HuH-7 (cell line): Measurements from ENCODE around the gene PLXNA1.

Experiments
- DNase-seq: peaks from one replicate; pipeline ENCODE4 v3.0.0; 2011; ENCODE audit warnings: low spot score

Gene PLXNA1

GRCh38 chr3:127002195-127003174 lies 19.6 kb downstream of the PLXNA1 start:
- DNase-seq = no peak

DNA sequence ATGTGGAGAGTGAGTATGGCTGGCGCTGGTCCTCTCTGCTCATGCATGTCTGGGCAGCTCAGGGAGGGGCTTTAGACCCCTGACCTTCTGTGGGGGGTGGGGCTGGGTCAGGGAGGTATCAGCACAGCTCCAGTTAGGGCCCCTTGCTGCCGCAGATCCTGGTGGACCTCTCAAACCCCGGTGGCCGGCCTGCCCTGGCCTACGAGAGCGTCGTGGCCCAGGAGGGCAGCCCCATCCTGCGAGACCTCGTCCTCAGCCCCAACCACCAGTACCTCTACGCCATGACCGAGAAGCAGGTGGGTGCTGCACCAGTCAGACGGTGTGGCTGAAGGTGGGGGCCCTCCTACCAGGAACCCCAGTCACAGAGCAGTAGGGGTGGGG lies 20.2 kb downstream of the PLXNA1 start:
- no peak for DNase-seq

GRCh38 chr3:127003601-127004280 lies 20.8 kb downstream of the PLXNA1 start:
- DNase-seq = no peak

- DNase-seq = no peak
Measured at GRCh38 chr3:127004641-127005397, 21.9 kb downstream of the PLXNA1 start.

DNA sequence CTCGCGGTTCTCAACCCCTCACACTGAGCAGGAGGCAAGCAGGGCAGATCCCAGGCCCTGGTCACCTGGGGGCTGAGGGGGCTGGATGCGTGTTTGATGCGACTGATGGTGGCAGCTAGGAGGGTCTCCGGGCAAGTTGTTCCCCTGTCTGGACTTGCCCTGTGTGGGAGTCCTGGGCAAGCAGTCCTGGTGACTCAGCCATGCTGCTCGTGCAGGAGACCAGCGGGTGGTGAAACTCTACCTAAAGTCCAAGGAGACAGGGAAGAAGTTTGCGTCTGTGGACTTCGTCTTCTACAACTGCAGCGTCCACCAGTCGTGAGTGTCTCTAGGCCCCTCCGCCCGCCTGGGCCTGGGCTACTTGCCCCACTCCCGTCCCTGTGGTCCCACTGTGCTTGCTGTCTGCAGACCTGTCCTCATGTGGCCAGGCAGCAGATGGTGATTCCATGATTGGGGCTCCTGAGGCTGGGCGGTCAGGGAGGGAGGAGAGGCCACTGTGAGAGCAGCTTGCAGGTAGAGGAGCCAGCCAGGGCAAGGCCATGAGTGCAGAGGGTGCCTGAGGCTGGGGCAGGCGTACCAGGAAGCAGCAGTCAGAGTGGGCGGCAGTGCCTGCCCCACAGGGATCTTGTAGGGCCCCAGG lies 23.1 kb downstream of the PLXNA1 start:
- no peak for DNase-seq

DNA sequence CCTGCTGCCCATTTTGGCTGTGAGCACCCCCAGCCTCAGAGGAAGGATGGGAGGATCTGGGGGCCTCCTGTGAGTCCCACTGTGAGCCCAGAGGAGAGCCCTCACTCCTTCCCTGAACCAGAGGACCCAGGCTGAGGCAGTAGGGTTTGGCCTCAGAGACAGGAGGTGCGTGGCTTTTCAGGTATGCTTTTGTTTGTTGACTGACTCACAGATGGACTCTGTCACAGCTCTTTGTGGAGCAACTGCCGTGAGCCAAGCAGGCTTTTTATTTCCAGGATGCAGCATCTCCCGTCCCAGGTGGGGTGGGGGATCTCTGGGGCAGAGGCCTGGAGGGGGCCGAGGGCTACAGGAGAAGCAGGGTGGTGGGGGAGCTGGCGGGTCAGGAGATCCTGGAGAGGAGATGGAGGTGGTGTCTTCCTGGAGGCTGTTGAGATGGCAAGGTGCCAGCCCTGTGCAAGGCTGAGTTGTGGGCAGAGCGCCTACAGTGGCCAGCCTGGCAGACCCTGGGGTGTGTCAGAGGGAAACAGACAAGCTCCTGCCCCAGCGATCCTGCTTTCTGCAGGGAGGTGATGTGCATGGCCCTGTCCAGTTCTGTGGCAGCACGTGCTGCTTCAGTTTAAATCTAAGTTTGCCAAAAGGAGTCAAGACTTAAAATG lies 24.0 kb downstream of the PLXNA1 start:
- DNase-seq = no peak

DNA sequence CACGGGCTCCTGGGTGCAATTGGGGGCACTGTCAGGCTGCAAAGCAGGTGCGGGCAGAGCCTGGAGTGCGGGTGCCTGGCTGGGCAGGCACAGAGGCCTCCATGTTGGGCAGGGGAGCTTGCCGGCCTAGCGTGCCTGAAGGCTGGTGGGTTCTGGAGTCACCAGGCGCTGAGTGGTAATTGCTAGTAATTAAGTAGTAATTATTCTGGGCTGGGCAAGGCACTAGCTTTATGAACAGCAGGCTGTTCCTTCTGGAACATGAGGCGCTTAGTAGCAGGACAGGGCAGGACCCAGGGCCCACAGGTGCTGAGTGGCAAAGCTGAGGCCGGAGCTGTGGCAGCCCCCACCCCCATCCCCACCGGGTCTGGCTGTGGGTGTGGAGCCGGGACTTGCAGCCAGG lies 25.3 kb downstream of the PLXNA1 start:
- DNase-seq = no peak

DNA sequence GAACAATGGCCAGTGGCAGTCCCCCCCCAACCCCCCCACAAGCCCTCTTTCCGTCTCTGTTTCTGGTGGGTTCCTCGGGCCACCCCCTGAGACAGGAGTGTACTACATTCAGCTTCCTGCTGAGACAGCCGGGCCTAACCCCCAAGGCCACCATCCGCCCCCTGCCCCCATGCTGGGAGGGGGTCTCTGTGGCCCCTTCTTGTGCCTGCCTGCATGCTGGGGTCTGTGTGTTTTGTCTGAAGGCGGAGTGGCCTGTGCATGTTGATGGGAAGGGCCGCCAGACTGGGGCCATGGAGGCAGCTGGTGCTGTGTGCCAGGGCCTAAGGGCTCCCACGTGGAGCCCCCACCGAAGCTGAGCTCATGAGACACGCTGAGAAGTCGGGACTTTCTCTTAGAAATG lies 26.6 kb downstream of the PLXNA1 start:
- no peak for DNase-seq

DNA sequence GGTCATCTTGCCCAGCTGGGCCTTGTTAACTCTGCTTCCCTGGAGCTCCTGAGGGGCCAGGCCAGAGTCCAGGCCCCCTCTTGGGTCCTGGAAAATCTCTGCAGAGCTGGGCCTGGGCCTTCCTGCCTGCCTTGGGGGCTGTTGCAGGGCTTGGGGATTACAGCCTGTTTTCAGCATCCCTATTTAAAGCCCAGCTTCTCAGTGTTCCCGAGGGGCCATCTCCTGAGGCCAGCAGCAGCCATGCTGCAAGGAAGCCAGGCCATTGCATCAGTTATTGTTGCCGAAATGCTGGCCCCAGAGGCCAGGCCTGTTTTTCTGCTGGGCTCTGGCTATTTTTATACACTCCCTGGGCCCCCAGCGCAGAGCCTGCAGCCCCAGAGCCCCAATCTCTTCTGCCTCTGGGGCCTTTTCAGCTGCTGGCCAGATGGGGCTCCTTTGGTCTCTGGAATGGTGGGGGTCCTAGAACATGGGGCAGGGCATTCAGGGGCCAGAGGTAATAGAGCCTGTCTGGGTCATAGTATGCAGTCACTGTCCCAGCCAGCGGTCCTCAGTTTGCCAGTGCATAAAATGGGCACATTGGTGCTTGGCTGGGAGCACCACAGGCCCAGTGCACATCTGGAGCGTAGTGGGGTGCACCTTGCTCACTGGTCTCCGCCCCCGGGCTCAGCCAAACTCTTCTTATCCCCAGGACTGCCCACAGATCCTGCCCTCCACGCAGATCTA lies 28.5 kb downstream of the PLXNA1 start:
- no peak for DNase-seq

DNA sequence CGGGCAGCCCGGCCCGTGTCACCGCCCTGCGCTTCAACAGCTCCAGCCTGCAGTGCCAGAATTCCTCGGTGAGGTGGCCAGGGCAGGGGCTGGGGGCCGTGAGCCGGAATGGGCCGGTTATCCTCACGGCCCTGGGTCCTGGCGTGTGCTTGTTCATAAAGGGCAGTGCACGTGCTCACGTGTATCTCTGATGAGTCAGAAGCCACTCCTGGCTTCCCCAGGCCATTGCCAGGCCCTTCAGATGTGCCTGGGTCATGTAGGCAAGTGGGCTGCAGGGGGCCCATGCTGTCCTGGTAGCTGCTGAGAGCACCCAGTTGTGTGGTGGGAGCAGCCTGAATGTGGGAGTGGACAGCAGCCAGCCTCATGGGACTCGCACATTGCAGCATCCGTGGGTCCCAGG lies 29.2 kb downstream of the PLXNA1 start:
- DNase-seq = no peak

- no peak for DNase-seq
Measured at GRCh38 chr3:127013181-127013580, 30.3 kb downstream of the PLXNA1 start.

DNA sequence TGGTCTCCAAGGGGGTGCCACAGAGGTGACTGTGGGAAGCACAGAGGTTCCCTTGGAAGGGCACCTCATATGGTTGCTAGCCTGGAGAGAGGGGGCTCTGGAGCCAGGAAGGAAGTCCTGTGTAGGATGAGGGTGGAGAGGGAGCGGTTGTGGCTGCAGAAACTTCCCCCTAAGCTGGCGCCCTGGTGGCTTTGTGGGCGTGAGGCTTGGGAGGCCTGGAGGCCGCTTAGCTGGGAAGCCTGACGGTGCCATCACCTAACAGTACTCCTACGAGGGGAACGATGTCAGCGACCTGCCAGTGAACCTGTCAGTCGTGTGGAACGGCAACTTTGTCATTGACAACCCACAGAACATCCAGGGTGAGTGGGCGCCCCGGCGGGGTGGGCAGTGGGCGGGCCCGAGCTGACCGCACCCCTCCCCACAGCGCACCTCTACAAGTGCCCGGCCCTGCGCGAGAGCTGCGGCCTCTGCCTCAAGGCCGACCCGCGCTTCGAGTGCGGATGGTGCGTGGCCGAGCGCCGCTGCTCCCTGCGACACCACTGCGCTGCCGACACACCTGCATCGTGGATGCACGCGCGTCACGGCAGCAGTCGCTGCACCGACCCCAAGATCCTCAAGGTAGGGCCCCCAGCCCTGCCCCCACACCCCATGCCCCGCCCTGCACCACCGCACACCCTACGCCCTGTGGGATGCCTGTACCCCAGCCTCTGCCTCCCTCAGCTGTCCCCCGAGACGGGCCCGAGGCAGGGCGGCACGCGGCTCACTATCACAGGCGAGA lies 31.0 kb downstream of the PLXNA1 start:
- no peak for DNase-seq

DNA sequence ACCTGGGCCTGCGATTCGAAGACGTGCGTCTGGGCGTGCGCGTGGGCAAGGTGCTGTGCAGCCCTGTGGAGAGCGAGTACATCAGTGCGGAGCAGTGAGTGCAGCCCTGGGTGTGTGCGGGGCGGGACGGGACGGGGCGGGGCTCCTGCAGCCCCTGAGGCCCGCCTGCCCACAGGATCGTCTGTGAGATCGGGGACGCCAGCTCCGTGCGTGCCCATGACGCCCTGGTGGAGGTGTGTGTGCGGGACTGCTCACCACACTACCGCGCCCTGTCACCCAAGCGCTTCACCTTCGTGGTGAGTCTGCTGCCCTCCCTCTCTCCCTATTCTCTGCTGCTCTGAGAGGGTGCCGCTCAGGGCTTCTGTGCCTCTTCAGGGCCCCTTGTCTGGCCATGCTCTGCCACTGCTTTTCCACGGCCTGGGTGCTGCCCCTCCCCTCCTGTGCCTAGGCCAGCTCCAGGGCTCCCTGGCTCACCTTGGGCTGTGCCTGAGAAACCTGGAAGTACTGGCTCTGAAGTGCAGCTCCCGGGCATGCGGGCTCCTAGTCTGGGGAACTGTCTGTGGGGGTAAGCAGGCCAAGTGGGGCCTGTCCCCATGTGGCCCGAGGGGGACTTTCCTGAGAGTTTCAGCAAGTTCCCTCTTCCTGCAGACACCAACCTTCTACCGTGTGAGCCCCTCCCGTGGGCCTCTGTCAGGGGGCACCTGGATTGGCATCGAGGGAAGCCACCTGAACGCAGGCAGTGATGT lies 31.8 kb downstream of the PLXNA1 start:
- no peak for DNase-seq

GRCh38 chr3:127015282-127016042 lies 32.5 kb downstream of the PLXNA1 start:
- DNase-seq = no peak

GRCh38 chr3:127016043-127016343 lies 33.1 kb downstream of the PLXNA1 start:
- no peak for DNase-seq

DNA sequence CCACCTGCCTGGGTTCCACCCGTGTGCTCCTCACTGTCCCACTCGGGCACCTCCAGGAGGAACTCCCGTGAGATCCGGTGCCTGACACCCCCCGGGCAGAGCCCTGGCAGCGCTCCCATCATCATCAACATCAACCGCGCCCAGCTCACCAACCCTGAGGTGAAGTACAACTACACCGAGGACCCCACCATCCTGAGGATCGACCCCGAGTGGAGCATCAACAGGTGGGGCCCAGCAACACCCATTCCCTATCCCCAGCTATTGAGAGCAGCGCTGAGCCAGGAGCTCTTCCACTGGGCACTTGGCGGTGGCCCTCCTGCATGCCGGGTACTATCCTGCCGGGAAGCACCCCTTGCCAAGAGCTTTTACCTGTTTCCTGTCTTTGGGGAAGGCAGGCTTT lies 33.5 kb downstream of the PLXNA1 start:
- no peak for DNase-seq

DNA sequence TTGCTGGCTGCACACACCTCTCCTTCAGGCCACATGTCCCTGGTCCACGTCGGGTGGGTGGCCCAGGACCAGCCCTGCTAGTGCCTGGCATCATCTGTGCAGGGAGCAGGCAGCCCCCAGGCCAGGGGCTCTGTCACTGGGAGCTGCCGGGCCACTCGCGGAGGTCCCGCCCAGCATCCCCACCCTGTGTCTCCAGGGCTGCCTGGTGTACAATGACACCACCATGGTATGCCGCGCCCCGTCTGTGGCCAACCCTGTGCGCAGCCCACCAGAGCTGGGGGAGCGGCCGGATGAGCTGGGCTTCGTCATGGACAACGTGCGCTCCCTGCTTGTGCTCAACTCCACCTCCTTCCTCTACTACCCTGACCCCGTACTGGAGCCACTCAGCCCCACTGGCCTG lies 34.3 kb downstream of the PLXNA1 start:
- no peak for DNase-seq

GRCh38 chr3:127017781-127018180 lies 34.9 kb downstream of the PLXNA1 start:
- no peak for DNase-seq

GRCh38 chr3:127018306-127018828 lies 35.5 kb downstream of the PLXNA1 start:
- DNase-seq = no peak
